Glomerular visceral epithelial cell (primary cell): ENCODE measurements around the gene THBS2.
"Not testable (repeated sequence)": the region's sequence is repeated elsewhere in the genome, so short reads cannot be mapped to it uniquely, and the experiment has no call there.

Experiments
- DNase-seq: peaks from one replicate; pipeline ENCODE4 v3.0.0-alpha.2; 2016; ENCODE audit errors: extremely low spot score

The THBS2 gene

GRCh38 chr6:169184419-169184818 is 69.2 kb downstream of the THBS2 start:
- no peak for DNase-seq

- no peak for DNase-seq
Measured at GRCh38 chr6:169183233-169183632, 70.4 kb downstream of the THBS2 start.

GRCh38 chr6:169179831-169180230 is 73.8 kb downstream of the THBS2 start:
- not testable (repeated sequence) for DNase-seq

GRCh38 chr6:169177516-169178166 is 76.0 kb downstream of the THBS2 start:
- DNase-seq = no peak

- DNase-seq = no peak
Measured at GRCh38 chr6:169176361-169176991, 77.2 kb downstream of the THBS2 start.

- no peak for DNase-seq
Measured at GRCh38 chr6:169175360-169175887, 78.2 kb downstream of the THBS2 start.

GRCh38 chr6:169174516-169175359 is 78.9 kb downstream of the THBS2 start:
- no peak for DNase-seq

GRCh38 chr6:169173532-169174268 is 79.9 kb downstream of the THBS2 start:
- no peak for DNase-seq

GRCh38 chr6:169172946-169173345 is 80.7 kb downstream of the THBS2 start:
- DNase-seq = no peak

- no peak for DNase-seq
Measured at GRCh38 chr6:169172456-169172855, 81.2 kb downstream of the THBS2 start.

GRCh38 chr6:169171951-169172350 is 81.7 kb downstream of the THBS2 start:
- DNase-seq = no peak

GRCh38 chr6:169171016-169171415 is 82.6 kb downstream of the THBS2 start:
- DNase-seq = no peak

- DNase-seq = no peak
Measured at GRCh38 chr6:169170583-169170955, 83.1 kb downstream of the THBS2 start.

- no peak for DNase-seq
Measured at GRCh38 chr6:169169941-169170582, 83.6 kb downstream of the THBS2 start.

GRCh38 chr6:169169375-169169774 is 84.3 kb downstream of the THBS2 start:
- no peak for DNase-seq

- DNase-seq = no peak
Measured at GRCh38 chr6:169168706-169169105, 84.9 kb downstream of the THBS2 start.

GRCh38 chr6:169168302-169168630 is 85.4 kb downstream of the THBS2 start:
- no peak for DNase-seq

- no peak for DNase-seq
Measured at GRCh38 chr6:169167581-169168301, 85.9 kb downstream of the THBS2 start.

- no peak for DNase-seq
Measured at GRCh38 chr6:169166896-169167580, 86.6 kb downstream of the THBS2 start.
